DOHH2 (cell line): ENCODE measurements around the gene ZNF677.

Experiments used
- H3F3A ChIP-seq: fragments of 200-600 bp; sonication (generic), shearing (Covaris generic); 2 replicates; pipeline ENCODE4 v1.6.0; 2016; ENCODE audit warnings: antibody characterized with exemption, mild to moderate bottlenecking; ENCODE audit not compliant: control insufficient read depth, insufficient read depth
- H3K27ac ChIP-seq: fragments of 200-600 bp; sonication (generic); 2 replicates; pipeline ENCODE4 v1.5.1; 2014; ENCODE audit warnings: low read depth, mild to moderate bottlenecking, low read length, moderate library complexity
- H3K27me3 ChIP-seq: fragments of 200-600 bp; sonication (generic); 2 replicates; pipeline ENCODE4 v1.6.1; 2014; ENCODE audit warnings: mild to moderate bottlenecking, low read length, mixed read lengths; ENCODE audit not compliant: control insufficient read depth
- H3K36me3 ChIP-seq: fragments of 200-600 bp; sonication (generic); 2 replicates; pipeline ENCODE4 v1.6.1; 2014; ENCODE audit warnings: mild to moderate bottlenecking, low read length, moderate library complexity, mixed read lengths; ENCODE audit not compliant: control insufficient read depth
- H3K4me1 ChIP-seq: fragments of 200-600 bp; sonication (generic); 2 replicates; pipeline ENCODE4 v1.6.1; 2014; ENCODE audit warnings: mild to moderate bottlenecking, low read length, mixed read lengths; ENCODE audit not compliant: control insufficient read depth
- H3K4me2 ChIP-seq: fragments of 200-600 bp; sonication (generic); 2 replicates; pipeline ENCODE4 v1.6.0; 2014; ENCODE audit warnings: mild to moderate bottlenecking, low read length, moderate library complexity
- H3K4me3 ChIP-seq: fragments of 200-600 bp; sonication (generic); 2 replicates; pipeline ENCODE4 v1.5.1; 2014; ENCODE audit warnings: mild to moderate bottlenecking, low read length, mixed read lengths
- H3K79me2 ChIP-seq: fragments of 200-600 bp; sonication (generic); 2 replicates; pipeline ENCODE4 v1.6.1; 2014; ENCODE audit warnings: mild to moderate bottlenecking, low read length, mixed read lengths; ENCODE audit not compliant: control insufficient read depth
- H3K9me2 ChIP-seq: fragments of 200-600 bp; sonication (generic); replicated peaks from 2 replicates; pipeline ENCODE4 v1.6.1; 2014; ENCODE audit warnings: mild to moderate bottlenecking, low read length, mixed read lengths; ENCODE audit not compliant: control insufficient read depth
- H3K9me3 ChIP-seq: fragments of 200-600 bp; sonication (generic); 2 replicates; pipeline ENCODE4 v1.6.1; 2014; ENCODE audit warnings: antibody characterized with exemption, low read length, mixed read lengths; ENCODE audit not compliant: control insufficient read depth, insufficient read depth
- H4K20me1 ChIP-seq: fragments of 200-600 bp; sonication (generic); 2 replicates; pipeline ENCODE4 v1.6.0; 2014; ENCODE audit warnings: low read depth, mild to moderate bottlenecking, antibody characterized with exemption, low read length, moderate library complexity; ENCODE audit not compliant: control insufficient read depth, insufficient read depth
- CTCF ChIP-seq: fragments of 200-600 bp; sonication (generic); IDR thresholded peaks from one replicate; pipeline ENCODE4 v1.5.1; 2014; ENCODE audit warnings: antibody characterized with exemption, mild to moderate bottlenecking, low read depth, low read length; ENCODE audit not compliant: poor library complexity, severe bottlenecking
- EZH2phosphoT487 ChIP-seq: fragments of 200-600 bp; sonication (generic); IDR thresholded peaks from 2 replicates; pipeline ENCODE4 v1.6.1; 2017; ENCODE audit warnings: borderline replicate concordance, mild to moderate bottlenecking, antibody characterized with exemption, low read length, moderate library complexity, mixed read lengths

Gene ZNF677

GRCh38 chr19:53196777-53197396 lies 57.8 kb downstream of the ZNF677 start:
- no peaks in the 10 kb centered on the region for H3F3A ChIP-seq
- H3K9me3 ChIP-seq: peaks cover 33% of the 10 kb centered on the region
- TF ChIP-seq CTCF (no peak), EZH2phosphoT487 (no peak)
- H3K4me2 ChIP-seq: peak overlapping the region; percentile 80
- H3K27ac ChIP-seq: peak overlapping the region; percentile 62
- H3K4me1 ChIP-seq: peaks cover 23% of the 10 kb centered on the region
- peaks cover 3% of the 10 kb centered on the region; the same call in 1 of the 2 replicates for H3K79me2 ChIP-seq
- no peaks in the 10 kb centered on the region for H3K27me3 ChIP-seq
- H3K36me3 ChIP-seq: no peaks in the 10 kb centered on the region; the same call in 1 of the 2 replicates
- peak overlapping the region; percentile 95 for H3K4me3 ChIP-seq
- no peaks in the 10 kb centered on the region for H4K20me1 ChIP-seq
- H3K9me2 ChIP-seq: no peaks in the 10 kb centered on the region

DNA sequence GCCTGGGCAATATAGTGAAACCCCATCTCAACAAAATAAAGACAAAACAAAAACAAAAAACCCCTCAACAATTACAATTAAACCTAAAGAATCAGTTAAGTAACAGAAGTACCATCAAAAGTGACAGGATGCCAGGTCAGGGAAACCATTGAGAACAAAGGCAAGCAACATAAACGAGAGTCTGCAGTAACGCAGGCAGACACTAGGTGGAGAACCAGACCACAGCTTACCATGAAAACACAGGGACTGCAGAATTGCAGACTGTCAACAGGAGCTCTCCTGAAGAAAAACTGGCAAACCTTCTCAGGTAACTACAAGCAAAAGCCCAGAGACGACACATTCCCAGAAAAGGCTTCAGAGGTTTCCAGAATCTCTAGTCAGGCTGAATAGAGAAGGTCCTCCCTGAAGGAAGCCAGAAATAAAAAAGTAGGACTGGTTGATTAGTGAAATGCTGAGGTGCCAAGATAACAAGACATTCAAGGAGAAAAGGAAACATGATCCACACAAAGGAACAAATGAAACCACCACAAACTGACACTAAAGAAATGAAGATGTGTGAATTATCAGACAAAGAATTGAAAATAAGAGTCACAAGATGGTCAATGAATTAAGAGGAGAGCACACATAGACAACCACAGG lies 59.3 kb downstream of the ZNF677 start:
- H3K27me3 ChIP-seq: no peaks in the 10 kb centered on the region
- no peak overlapping the region for H3K4me2 ChIP-seq
- no peaks in the 10 kb centered on the region for H3F3A ChIP-seq
- no peaks in the 10 kb centered on the region for H4K20me1 ChIP-seq
- peaks cover 3% of the 10 kb centered on the region; the same call in 1 of the 2 replicates for H3K79me2 ChIP-seq
- H3K4me1 ChIP-seq: peaks cover 23% of the 10 kb centered on the region
- TF ChIP-seq EZH2phosphoT487 (no peak), CTCF (peak; percentile 90)
- no peak overlapping the region for H3K27ac ChIP-seq
- peaks cover 34% of the 10 kb centered on the region for H3K9me3 ChIP-seq
- H3K36me3 ChIP-seq: peaks cover 4% of the 10 kb centered on the region
- H3K4me3 ChIP-seq: no peak overlapping the region
- H3K9me2 ChIP-seq: no peaks in the 10 kb centered on the region

- Histone ChIP-seq H3K27ac (no peak overlapping the region), H3K4me3 (peak overlapping the region; percentile 90)
- TF ChIP-seq EZH2phosphoT487: no peak
- TF ChIP-seq CTCF: no peak
These were observed 61.0 kb downstream of the ZNF677 start for GRCh38 chr19:53193535-53194222.

More at GRCh38 chr19:53193535-53194222, 61.0 kb downstream of the ZNF677 start:
- Histone ChIP-seq H3K4me1 (peaks cover 23% of the 10 kb centered on the region), H3F3A (no peaks in the 10 kb centered on the region), H3K27me3 (no peaks in the 10 kb centered on the region), H3K9me3 (peaks cover 25% of the 10 kb centered on the region), H4K20me1 (no peaks in the 10 kb centered on the region), H3K36me3 (peaks cover 6% of the 10 kb centered on the region), H3K79me2 (peaks cover 3% of the 10 kb centered on the region; the same call in 1 of the 2 replicates), H3K9me2 (no peaks in the 10 kb centered on the region), H3K4me2 (peak overlapping the region; percentile 89)
